ENCODE data around the gene DENND1B.
"Not testable (repeated sequence)": the region's sequence is repeated elsewhere in the genome, so short reads cannot be mapped to it uniquely, and the experiment has no call there.

The DENND1B gene

GRCh38 chr1:197633447-197634078 lies 141.7 kb downstream of the DENND1B start:
- no peak for DNase-seq (ENCODE audit: low read depth in 2 of 2, low spot score in 1 of 2)

DNA sequence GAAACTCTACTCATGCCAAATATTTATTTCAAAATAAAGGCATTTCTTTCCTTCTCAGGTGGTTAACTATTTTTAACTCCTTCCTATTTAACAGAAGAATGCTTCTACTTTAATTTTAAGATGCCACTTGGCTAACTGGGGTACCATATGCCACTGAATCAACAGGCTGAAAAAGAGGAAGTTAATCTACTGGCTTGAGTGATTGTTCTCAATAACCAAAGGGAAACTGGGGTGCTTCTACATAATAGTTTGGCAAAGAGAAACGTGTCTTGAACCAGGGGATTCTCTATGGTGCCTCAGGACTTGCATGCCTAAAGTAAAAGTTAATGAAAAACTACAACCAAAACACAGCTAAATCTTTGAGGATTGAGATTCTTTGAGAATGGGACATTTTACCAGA lies 142.6 kb downstream of the DENND1B start:
- DNase-seq (ENCODE audit: low read depth in 2 of 2, low spot score in 1 of 2) = no peak

GRCh38 chr1:197632005-197632404 lies 143.3 kb downstream of the DENND1B start:
- DNase-seq (ENCODE audit: low read depth in 2 of 2, low spot score in 1 of 2) = no peak

- no peak for DNase-seq (ENCODE audit: low read depth in 2 of 2, low spot score in 1 of 2)
Measured at GRCh38 chr1:197622371-197622770, 152.9 kb downstream of the DENND1B start.

- no peak for DNase-seq (ENCODE audit: low read depth in 2 of 2, low spot score in 1 of 2)
Measured at GRCh38 chr1:197621761-197622160, 153.5 kb downstream of the DENND1B start.

GRCh38 chr1:197620714-197621163 lies 154.5 kb downstream of the DENND1B start:
- no peak for DNase-seq (ENCODE audit: low read depth in 2 of 2, low spot score in 1 of 2)

DNA sequence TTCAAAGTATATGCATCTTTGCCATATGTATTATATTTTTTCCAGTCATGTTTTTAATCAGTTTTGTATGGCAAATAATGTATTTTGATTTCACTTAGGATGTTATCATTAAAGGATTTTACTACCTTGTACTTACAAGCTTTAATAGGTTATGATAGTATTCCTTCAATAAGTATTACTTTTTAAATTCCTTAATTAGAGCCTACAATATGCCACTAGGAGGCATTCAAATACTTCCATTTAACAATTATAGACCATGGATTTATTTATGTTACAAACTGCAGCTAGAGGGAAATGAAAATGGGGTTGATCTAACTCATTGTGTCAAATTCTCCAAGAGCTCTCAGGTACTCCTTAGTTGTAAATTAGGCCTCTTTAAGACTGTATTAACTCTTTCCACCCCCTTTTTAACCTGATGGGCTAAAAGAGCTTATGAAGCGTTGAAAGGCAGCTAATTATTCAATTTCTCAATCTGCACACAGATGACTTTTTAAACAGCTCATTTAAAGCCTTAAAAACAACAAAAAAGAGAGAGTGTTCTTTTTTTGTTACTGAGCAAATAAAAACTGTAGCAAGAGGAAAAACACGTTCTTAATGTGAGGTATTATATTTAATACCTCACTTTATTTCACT lies 156.2 kb downstream of the DENND1B start:
- no peak for DNase-seq (ENCODE audit: low read depth in 2 of 2, low spot score in 1 of 2)

DNA sequence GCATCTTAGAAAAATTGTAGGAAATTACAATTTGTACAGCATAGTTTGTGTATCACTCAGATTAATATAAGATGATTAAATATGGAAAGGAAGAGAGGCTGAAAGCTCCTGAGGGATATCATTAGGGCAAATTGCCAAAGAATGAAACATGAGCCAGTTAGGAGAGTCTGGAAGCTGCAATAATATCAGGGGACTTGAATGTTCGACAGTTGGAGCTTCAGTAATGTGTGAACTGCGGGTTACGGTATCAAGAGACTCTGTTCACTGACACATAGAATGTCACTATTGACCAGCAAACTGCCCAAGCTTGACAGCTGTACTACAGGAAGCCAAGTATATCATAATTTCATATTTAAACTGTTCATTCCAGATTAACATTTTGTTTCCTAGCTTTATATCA lies 157.2 kb downstream of the DENND1B start:
- DNase-seq (ENCODE audit: low read depth in 2 of 2, low spot score in 1 of 2) = no peak

GRCh38 chr1:197615693-197616011 lies 159.6 kb downstream of the DENND1B start:
- no peak for DNase-seq (ENCODE audit: low read depth in 2 of 2, low spot score in 1 of 2)

DNA sequence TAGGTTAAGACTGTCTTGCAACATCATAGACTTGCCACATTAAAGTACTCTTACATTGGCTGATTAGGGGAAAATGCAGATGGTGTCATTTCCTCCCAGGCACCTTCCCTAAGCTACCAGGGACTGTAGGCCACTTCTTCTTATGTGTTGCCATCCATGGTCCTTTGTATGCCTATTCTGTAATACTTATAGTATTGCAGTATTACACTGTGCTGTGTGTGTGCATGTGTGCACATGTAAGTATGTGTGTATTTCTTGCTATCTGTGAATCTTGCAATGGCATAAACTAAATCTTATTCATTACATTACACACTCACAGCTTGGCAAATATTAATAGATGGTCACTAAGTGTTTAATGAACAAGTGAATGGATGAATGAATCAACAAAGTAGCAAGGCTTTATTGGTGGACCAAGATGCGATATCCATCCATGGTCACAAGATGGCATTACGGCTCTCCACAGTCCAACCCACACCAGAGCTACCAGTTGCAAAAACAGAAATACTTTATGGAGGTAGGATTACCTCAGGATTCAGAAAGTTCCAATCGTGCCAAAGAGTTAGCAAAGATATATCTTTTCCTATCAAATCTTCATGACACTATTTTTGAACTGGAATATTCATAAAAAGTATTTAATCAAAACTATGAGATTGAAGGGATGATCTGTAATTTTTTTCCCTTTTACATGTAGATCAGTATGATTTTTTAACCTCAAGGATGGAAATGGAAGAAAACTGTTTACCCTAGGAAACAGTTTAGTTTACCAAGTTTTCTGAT lies 160.2 kb downstream of the DENND1B start:
- DNase-seq (ENCODE audit: low read depth in 2 of 2, low spot score in 1 of 2) = no peak

- no peak for DNase-seq (ENCODE audit: low read depth in 2 of 2, low spot score in 1 of 2)
Measured at GRCh38 chr1:197606168-197606845, 169.0 kb downstream of the DENND1B start.

DNA sequence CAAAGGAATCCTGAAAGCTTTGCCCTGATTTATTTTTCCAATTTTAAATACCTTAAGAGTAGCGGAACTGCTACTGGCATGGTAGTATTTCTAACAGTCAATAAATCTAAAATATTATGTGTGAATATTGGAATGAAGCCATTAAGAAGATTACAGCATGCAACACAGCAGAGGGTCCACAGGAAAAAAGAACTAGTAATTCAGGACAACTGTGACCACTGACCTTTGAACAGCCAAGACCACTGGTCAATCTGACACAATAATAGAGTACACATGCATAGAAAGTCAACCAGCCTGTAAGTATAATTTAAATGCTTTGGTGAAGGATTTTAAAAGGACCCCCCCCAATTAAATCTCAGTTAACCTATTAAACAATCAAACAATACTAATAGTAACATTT lies 171.0 kb downstream of the DENND1B start:
- no peak for DNase-seq (ENCODE audit: low read depth in 2 of 2, low spot score in 1 of 2)

GRCh38 chr1:197600751-197601150 lies 174.5 kb downstream of the DENND1B start:
- DNase-seq (ENCODE audit: low read depth in 2 of 2, low spot score in 1 of 2) = no peak

- no peak for DNase-seq (ENCODE audit: low read depth in 2 of 2, low spot score in 1 of 2)
Measured at GRCh38 chr1:197599789-197600188, 175.5 kb downstream of the DENND1B start.

GRCh38 chr1:197598935-197599334 lies 176.3 kb downstream of the DENND1B start:
- DNase-seq (ENCODE audit: low read depth in 2 of 2, low spot score in 1 of 2) = no peak

GRCh38 chr1:197595304-197595904 lies 179.9 kb downstream of the DENND1B start:
- no peak for DNase-seq (ENCODE audit: low read depth in 2 of 2, low spot score in 1 of 2)

DNA sequence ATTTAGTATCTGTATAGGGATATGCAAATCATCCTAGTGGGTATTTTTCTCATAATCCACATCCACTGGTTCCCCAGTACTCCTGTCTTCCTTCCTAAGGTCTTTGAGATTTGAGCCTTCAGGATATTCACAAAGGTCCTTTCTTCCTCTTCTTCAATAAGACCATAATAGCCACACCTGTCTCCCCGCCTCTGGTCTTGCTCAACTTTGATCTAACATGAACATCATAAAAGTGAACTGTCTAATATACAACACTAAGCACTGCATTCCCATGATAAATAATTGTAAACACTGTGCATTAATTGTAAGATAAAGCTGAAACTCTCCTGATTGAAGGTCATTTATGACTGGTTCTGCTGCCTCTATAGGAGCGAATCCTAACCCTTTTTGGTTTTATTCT lies 184.6 kb downstream of the DENND1B start:
- no peak for DNase-seq (ENCODE audit: low read depth in 2 of 2, low spot score in 1 of 2)

DNA sequence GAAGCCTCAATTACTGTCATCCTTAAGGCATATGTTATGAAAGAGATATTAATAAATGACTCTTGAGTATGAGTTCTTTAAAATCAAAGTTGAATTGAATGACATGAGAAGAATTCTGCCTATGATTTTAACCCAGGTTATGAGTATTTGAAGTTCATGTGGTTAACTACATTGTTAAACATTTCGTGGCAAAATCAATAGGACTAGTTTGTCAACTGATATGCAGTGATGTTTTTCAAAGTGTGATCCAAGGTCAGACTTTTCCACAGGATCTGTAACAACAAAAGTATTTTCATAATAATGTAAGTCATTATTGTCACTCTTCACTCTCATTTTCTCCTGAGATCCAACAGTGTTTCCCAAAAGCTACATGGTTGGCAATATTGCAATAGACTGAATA lies 189.5 kb downstream of the DENND1B start:
- DNase-seq (ENCODE audit: low read depth in 2 of 2, low spot score in 1 of 2) = no peak

DNA sequence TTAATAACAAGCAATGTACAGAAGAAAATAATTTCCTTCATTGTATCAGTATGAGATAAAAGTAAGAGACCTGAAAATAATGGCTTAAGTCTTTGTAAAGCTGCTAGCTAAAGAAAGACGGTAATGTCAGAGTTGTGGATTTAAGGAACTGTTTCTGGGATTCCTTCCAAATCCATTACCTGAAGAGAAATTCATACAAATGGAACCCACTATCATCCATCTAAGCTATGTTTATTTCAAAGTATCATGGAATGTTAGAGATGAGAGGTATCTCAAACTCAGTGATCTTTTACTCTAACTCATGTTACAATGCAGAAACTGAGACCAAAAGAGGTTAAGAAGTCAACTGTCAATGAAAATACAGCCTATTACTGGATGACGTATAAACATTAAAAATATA lies 197.7 kb downstream of the DENND1B start:
- no peak for DNase-seq (ENCODE audit: low read depth in 2 of 2, low spot score in 1 of 2)

GRCh38 chr1:197575531-197575930 lies 199.7 kb downstream of the DENND1B start:
- not testable (repeated sequence) for DNase-seq (ENCODE audit: low read depth in 2 of 2, low spot score in 1 of 2)

DNA sequence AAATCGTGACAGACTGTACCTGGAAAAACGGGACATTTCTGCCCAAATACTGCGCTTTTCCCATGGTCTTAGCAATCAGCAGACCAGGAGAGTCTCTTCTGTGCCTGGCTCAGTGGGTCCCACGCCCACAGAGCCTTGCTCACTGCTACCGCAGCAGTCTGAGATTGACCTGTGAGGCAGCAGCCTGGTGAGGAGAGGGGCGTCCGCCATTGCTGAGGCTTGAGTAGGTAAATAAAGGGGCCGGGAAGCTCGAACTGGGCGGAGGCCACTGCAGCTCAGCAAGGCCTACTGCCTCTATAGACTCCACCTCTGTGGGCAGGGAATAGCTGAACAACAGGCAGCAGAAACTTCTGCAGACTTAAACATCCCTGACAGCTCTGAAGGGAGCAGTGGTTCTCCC lies 203.1 kb downstream of the DENND1B start:
- no peak for DNase-seq (ENCODE audit: low read depth in 2 of 2, low spot score in 1 of 2)

Data from stimulated activated CD8-positive, alpha-beta memory T cell treated with anti-CD3 and anti-CD28 coated beads, Interleukin-4, amount 100 ng/mL, for 4 hours (primary cell).